ENCODE results near the gene USB1. TPM values are rescaled to one million over a fixed set of nuclear protein-coding genes. Genes with fewer than 3 reads are reported as not detected.

The USB1 gene
- total RNA-seq, 1 experiment from 2014 or later: 21.1 TPM

GRCh38 chr16:58012481-58012880, 11.3 kb downstream of the USB1 start:
- peaks cover 22% of the 10 kb centered on the region for H3K36me3 ChIP-seq
- no peaks in the 10 kb centered on the region for H3K9me3 ChIP-seq (replicated peaks)
- no peak for DNase-seq
- H3K4me3 ChIP-seq: no peak overlapping the region
- H3K27me3 ChIP-seq: no peaks in the 10 kb centered on the region
- no peak overlapping the region for H3K27ac ChIP-seq
- no peaks in the 10 kb centered on the region for H3K4me1 ChIP-seq

- H3K36me3 ChIP-seq: peaks cover 19% of the 10 kb centered on the region
Observed at GRCh38 chr16:58013201-58013956, 12.2 kb downstream of the USB1 start.

GRCh38 chr16:58016840-58017446, 15.7 kb downstream of the USB1 start:
- no peaks in the 10 kb centered on the region for H3K27me3 ChIP-seq
- no peak for DNase-seq
- no peak overlapping the region for H3K27ac ChIP-seq
- H3K4me3 ChIP-seq: no peak overlapping the region
- H3K36me3 ChIP-seq: no peaks in the 10 kb centered on the region; the same call in none of the 2 replicates
- H3K9me3 ChIP-seq (replicated peaks): no peaks in the 10 kb centered on the region
- peaks cover under 1% of the 10 kb centered on the region; the same call in 1 of the 2 replicates for H3K4me1 ChIP-seq

More at GRCh38 chr16:58013201-58013956, 12.2 kb downstream of the USB1 start:
- H3K4me3 ChIP-seq: no peak overlapping the region
- no peak for DNase-seq
- H3K9me3 ChIP-seq (replicated peaks): no peaks in the 10 kb centered on the region
- H3K4me1 ChIP-seq: no peaks in the 10 kb centered on the region
- H3K27ac ChIP-seq: no peak overlapping the region
- no peaks in the 10 kb centered on the region for H3K27me3 ChIP-seq

- Histone ChIP-seq H3K4me3 (no peak overlapping the region), H3K4me1 (peaks cover 15% of the 10 kb centered on the region), H3K27me3 (peaks cover 6% of the 10 kb centered on the region), H3K36me3 (no peaks in the 10 kb centered on the region; the same call in 1 of the 2 replicates), H3K27ac (no peak overlapping the region), H3K9me3 (replicated peaks) (no peaks in the 10 kb centered on the region)
- DNase-seq: no peak
Observed at GRCh38 chr16:58018803-58019202, 17.6 kb downstream of the USB1 start.

- Histone ChIP-seq H3K27ac (no peak overlapping the region), H3K4me1 (peaks cover 19% of the 10 kb centered on the region), H3K9me3 (replicated peaks) (no peaks in the 10 kb centered on the region), H3K27me3 (peaks cover 17% of the 10 kb centered on the region), H3K4me3 (no peak overlapping the region), H3K36me3 (no peaks in the 10 kb centered on the region; the same call in 1 of the 2 replicates)
- DNase-seq: no peak
Observed at GRCh38 chr16:58019866-58020538, 18.8 kb downstream of the USB1 start.

- Histone ChIP-seq H3K9me3 (replicated peaks) (no peaks in the 10 kb centered on the region), H3K27ac (no peak overlapping the region), H3K36me3 (no peaks in the 10 kb centered on the region), H3K4me1 (peaks cover 23% of the 10 kb centered on the region), H3K27me3 (peaks cover 21% of the 10 kb centered on the region), H3K4me3 (no peak overlapping the region)
- peak; percentile 55 to 81 for DNase-seq
Observed at GRCh38 chr16:58020628-58021521, 19.7 kb downstream of the USB1 start.

GRCh38 chr16:58021661-58022551, 20.7 kb downstream of the USB1 start:
- H3K4me3 ChIP-seq: no peak overlapping the region
- no peaks in the 10 kb centered on the region for H3K36me3 ChIP-seq
- H3K9me3 ChIP-seq (replicated peaks): no peaks in the 10 kb centered on the region
- peaks cover 23% of the 10 kb centered on the region for H3K4me1 ChIP-seq
- no peak for DNase-seq
- H3K27ac ChIP-seq: no peak overlapping the region
- H3K27me3 ChIP-seq: peaks cover 26% of the 10 kb centered on the region

GRCh38 chr16:58022601-58023371, 21.6 kb downstream of the USB1 start:
- Histone ChIP-seq H3K27ac (no peak overlapping the region), H3K9me3 (replicated peaks) (no peaks in the 10 kb centered on the region), H3K4me1 (peaks cover 26% of the 10 kb centered on the region), H3K4me3 (no peak overlapping the region), H3K36me3 (no peaks in the 10 kb centered on the region), H3K27me3 (peaks cover 33% of the 10 kb centered on the region)
- peak; percentile 73 to 77 for DNase-seq

GRCh38 chr16:58024486-58025350, 23.5 kb downstream of the USB1 start:
- Histone ChIP-seq H3K27ac (no peak overlapping the region), H3K27me3 (peaks cover 33% of the 10 kb centered on the region), H3K9me3 (replicated peaks) (no peaks in the 10 kb centered on the region), H3K4me3 (peak overlapping the region; percentile 65), H3K4me1 (peaks cover 26% of the 10 kb centered on the region), H3K36me3 (no peaks in the 10 kb centered on the region)
- no peak for DNase-seq

GRCh38 chr16:58025351-58026138, 24.3 kb downstream of the USB1 start, which contains the start of gene MMP15:
TSS of gene MMP15 (plus strand) at chr16:58025754. CDS start at chr16:58026351, 597 bp downstream.
- Histone ChIP-seq H3K36me3 (no peaks in the 10 kb centered on the region), H3K27ac (no peak within 1 kb of the TSS), H3K4me1 (peaks cover 26% of the 10 kb centered on the region), H3K27me3 (peaks cover 33% of the 10 kb centered on the region), H3K4me3 (peak within 1 kb of the TSS; percentile 65), H3K9me3 (replicated peaks) (no peaks in the 10 kb centered on the region)
- peak; percentile 61 to 74 for DNase-seq

- Histone ChIP-seq H3K36me3 (no peaks in the 10 kb centered on the region), H3K4me1 (peaks cover 26% of the 10 kb centered on the region), H3K27ac (no peak overlapping the region), H3K4me3 (peak overlapping the region; percentile 65), H3K9me3 (replicated peaks) (no peaks in the 10 kb centered on the region), H3K27me3 (peaks cover 33% of the 10 kb centered on the region)
- DNase-seq: peak; percentile 37 to 57
Observed at GRCh38 chr16:58026139-58026704, 25.0 kb downstream of the USB1 start.

All from SJCRH30 (cell line).